ENCODE data around the gene RYR1. TPM values are rescaled to one million over a fixed set of nuclear protein-coding genes. Genes with fewer than 3 reads are reported as not detected.

Gene RYR1
- total and polyA plus RNA-seq, 2 of the 13 experiments (the other 11 are each of a cell fraction or from before 2014, with no cell fraction given): 0.03 TPM; not detected in 1

DNA sequence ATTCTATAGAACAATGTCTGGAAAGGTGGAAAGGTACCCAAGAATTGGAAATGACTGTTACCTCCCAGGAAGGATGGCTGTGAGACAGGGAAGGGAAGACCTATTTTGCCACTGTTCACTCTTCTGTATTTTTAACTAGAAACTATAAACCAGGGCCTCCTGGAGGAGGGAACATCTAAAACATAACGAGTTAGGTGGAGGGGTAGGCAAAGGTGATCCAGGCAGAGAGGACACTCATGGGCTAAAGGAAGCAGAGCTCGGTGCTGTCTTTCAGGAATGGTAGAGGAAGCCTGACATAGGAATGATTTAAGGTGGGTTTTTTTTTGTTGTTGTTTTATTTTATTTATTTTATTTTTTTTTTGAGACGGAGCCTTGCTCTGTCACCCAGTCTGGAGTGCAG, 191.3 kb downstream of the RYR1 start (continued):
- TF ChIP-seq, protein P1, sequence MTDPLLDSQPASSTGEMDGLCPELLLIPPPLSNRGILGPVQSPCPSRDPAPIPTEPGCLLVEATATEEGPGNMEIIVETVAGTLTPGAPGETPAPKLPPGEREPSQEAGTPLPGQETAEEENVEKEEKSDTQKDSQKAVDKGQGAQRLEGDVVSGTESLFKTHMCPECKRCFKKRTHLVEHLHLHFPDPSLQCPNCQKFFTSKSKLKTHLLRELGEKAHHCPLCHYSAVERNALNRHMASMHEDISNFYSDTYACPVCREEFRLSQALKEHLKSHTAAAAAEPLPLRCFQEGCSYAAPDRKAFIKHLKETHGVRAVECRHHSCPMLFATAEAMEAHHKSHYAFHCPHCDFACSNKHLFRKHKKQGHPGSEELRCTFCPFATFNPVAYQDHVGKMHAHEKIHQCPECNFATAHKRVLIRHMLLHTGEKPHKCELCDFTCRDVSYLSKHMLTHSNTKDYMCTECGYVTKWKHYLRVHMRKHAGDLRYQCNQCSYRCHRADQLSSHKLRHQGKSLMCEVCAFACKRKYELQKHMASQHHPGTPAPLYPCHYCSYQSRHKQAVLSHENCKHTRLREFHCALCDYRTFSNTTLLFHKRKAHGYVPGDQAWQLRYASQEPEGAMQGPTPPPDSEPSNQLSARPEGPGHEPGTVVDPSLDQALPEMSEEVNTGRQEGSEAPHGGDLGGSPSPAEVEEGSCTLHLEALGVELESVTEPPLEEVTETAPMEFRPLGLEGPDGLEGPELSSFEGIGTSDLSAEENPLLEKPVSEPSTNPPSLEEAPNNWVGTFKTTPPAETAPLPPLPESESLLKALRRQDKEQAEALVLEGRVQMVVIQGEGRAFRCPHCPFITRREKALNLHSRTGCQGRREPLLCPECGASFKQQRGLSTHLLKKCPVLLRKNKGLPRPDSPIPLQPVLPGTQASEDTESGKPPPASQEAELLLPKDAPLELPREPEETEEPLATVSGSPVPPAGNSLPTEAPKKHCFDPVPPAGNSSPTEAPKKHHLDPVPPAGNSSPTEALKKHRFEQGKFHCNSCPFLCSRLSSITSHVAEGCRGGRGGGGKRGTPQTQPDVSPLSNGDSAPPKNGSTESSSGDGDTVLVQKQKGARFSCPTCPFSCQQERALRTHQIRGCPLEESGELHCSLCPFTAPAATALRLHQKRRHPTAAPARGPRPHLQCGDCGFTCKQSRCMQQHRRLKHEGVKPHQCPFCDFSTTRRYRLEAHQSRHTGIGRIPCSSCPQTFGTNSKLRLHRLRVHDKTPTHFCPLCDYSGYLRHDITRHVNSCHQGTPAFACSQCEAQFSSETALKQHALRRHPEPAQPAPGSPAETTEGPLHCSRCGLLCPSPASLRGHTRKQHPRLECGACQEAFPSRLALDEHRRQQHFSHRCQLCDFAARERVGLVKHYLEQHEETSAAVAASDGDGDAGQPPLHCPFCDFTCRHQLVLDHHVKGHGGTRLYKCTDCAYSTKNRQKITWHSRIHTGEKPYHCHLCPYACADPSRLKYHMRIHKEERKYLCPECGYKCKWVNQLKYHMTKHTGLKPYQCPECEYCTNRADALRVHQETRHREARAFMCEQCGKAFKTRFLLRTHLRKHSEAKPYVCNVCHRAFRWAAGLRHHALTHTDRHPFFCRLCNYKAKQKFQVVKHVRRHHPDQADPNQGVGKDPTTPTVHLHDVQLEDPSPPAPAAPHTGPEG (CRISPR knock-in tag; IDR thresholded peaks at IDR 0.05): no peak
- TF ChIP-seq, protein P2, sequence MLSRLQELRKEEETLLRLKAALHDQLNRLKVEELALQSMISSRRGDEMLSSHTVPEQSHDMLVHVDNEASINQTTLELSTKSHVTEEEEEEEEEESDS (CRISPR knock-in tag; IDR thresholded peaks at IDR 0.05; ENCODE audit: borderline replicate concordance): no peak
- TF ChIP-seq, protein P3, sequence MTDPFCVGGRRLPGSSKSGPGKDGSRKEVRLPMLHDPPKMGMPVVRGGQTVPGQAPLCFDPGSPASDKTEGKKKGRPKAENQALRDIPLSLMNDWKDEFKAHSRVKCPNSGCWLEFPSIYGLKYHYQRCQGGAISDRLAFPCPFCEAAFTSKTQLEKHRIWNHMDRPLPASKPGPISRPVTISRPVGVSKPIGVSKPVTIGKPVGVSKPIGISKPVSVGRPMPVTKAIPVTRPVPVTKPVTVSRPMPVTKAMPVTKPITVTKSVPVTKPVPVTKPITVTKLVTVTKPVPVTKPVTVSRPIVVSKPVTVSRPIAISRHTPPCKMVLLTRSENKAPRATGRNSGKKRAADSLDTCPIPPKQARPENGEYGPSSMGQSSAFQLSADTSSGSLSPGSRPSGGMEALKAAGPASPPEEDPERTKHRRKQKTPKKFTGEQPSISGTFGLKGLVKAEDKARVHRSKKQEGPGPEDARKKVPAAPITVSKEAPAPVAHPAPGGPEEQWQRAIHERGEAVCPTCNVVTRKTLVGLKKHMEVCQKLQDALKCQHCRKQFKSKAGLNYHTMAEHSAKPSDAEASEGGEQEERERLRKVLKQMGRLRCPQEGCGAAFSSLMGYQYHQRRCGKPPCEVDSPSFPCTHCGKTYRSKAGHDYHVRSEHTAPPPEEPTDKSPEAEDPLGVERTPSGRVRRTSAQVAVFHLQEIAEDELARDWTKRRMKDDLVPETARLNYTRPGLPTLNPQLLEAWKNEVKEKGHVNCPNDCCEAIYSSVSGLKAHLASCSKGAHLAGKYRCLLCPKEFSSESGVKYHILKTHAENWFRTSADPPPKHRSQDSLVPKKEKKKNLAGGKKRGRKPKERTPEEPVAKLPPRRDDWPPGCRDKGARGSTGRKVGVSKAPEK (CRISPR knock-in tag; IDR thresholded peaks at IDR 0.05; ENCODE audit: borderline replicate concordance): no peak
